ENCODE results near the gene IL18BP. TPM values are rescaled to one million over a fixed set of nuclear protein-coding genes. Genes with fewer than 3 reads are reported as not detected.
A peak's percentile ranks its signal among the peaks of the same experiment; 100 is the strongest.

IL18BP gene
- total RNA-seq, 1 donor from 2014 or later = 15.7 TPM

GRCh38 chr11:71977743-71978418 lies 20.8 kb upstream of the IL18BP start:
- H3K9me3 Mint-ChIP-seq = no peaks in the 10 kb centered on the region
- no peaks in the 10 kb centered on the region for H3K36me3 Mint-ChIP-seq
- DNase-seq (ENCODE audit: extremely low spot score, unreplicated experiment) = no peak
- no peak overlapping the region for H3K27ac Mint-ChIP-seq
- H3K4me3 Mint-ChIP-seq = no peak overlapping the region
- H3K4me1 Mint-ChIP-seq (ENCODE audit: unreplicated experiment) = no peaks in the 10 kb centered on the region
- TF ChIP-seq CTCF (conservative IDR thresholded peaks at IDR 0.05) = peak; percentile 86
- no peaks in the 10 kb centered on the region for H3K27me3 Mint-ChIP-seq

GRCh38 chr11:71979094-71979493 lies 19.6 kb upstream of the IL18BP start:
- H3K27ac Mint-ChIP-seq = no peak overlapping the region
- H3K27me3 Mint-ChIP-seq = no peaks in the 10 kb centered on the region
- DNase-seq (ENCODE audit: extremely low spot score, unreplicated experiment) = no peak
- TF ChIP-seq CTCF (conservative IDR thresholded peaks at IDR 0.05) = no peak
- H3K36me3 Mint-ChIP-seq = peaks cover 7% of the 10 kb centered on the region
- no peaks in the 10 kb centered on the region for H3K4me1 Mint-ChIP-seq (ENCODE audit: unreplicated experiment)
- H3K4me3 Mint-ChIP-seq = no peak overlapping the region
- no peaks in the 10 kb centered on the region for H3K9me3 Mint-ChIP-seq

GRCh38 chr11:71979602-71980001 lies 19.1 kb upstream of the IL18BP start:
- H3K9me3 Mint-ChIP-seq = no peaks in the 10 kb centered on the region
- H3K27me3 Mint-ChIP-seq = no peaks in the 10 kb centered on the region
- H3K4me3 Mint-ChIP-seq = no peak overlapping the region
- no peak for DNase-seq (ENCODE audit: extremely low spot score, unreplicated experiment)
- H3K27ac Mint-ChIP-seq = no peak overlapping the region
- TF ChIP-seq CTCF (conservative IDR thresholded peaks at IDR 0.05) = no peak
- H3K4me1 Mint-ChIP-seq (ENCODE audit: unreplicated experiment) = no peaks in the 10 kb centered on the region
- peaks cover 7% of the 10 kb centered on the region for H3K36me3 Mint-ChIP-seq

- Mint-ChIP-seq H3K9me3 (no peaks in the 10 kb centered on the region), H3K4me3 (no peak overlapping the region), H3K36me3 (peaks cover 16% of the 10 kb centered on the region), H3K27me3 (no peaks in the 10 kb centered on the region), H3K4me1 (ENCODE audit: unreplicated experiment) (peaks cover 4% of the 10 kb centered on the region), H3K27ac (peak overlapping the region; percentile 59)
- TF ChIP-seq CTCF (conservative IDR thresholded peaks at IDR 0.05) = no peak
- no peak for DNase-seq (ENCODE audit: extremely low spot score, unreplicated experiment)
Measured at GRCh38 chr11:71986131-71986530, 12.6 kb upstream of the IL18BP start.

GRCh38 chr11:71987521-71987920 lies 11.2 kb upstream of the IL18BP start:
- no peak for TF ChIP-seq CTCF (conservative IDR thresholded peaks at IDR 0.05)
- DNase-seq (ENCODE audit: extremely low spot score, unreplicated experiment) = no peak
- H3K36me3 Mint-ChIP-seq = peaks cover 16% of the 10 kb centered on the region
- peaks cover 4% of the 10 kb centered on the region for H3K4me1 Mint-ChIP-seq (ENCODE audit: unreplicated experiment)
- no peak overlapping the region for H3K27ac Mint-ChIP-seq
- no peaks in the 10 kb centered on the region for H3K27me3 Mint-ChIP-seq
- no peak overlapping the region for H3K4me3 Mint-ChIP-seq
- no peaks in the 10 kb centered on the region for H3K9me3 Mint-ChIP-seq
